GM12878 (cell line): ENCODE results near the gene ARMC2. TPM values are rescaled to one million over a fixed set of nuclear protein-coding genes. Genes with fewer than 3 reads are reported as not detected.

Source experiments
- ATAC-seq: fragments of 200-7000 bp; cut with Tn5 transposase; 3 replicates; pipeline ENCODE4 v1.9.1; 2020; ENCODE audit warnings: mild to moderate bottlenecking, moderate library complexity
- BruUV-seq: library from RNA; stranded (reverse); fragments of 400-500 nt; replicated peaks from 2 replicates; lab custom pipeline; 2021; lab: Mats Ljungman, UMichigan
- CTCF ChIA-PET: fragments of 300-600 bp; sonication (Branson Sonifier 250); formaldehyde crosslinking; extraction: SDS; loops from one replicate; lab custom pipeline; 2021; ENCODE audit warnings: inconsistent platforms; lab: Yijun Ruan, JAX
- POLR2A ChIA-PET: fragments of 350-600 bp; formaldehyde crosslinking; extraction: SDS; loops from one replicate; lab custom pipeline; 2021; ENCODE audit warnings: inconsistent platforms; lab: Charles Lee
- RAD21 ChIA-PET: fragments of 300-600 bp; sonication (Branson Sonifier 250); formaldehyde crosslinking; loops from one replicate; lab custom pipeline; 2023; ENCODE audit warnings: antibody characterized with exemption; ENCODE audit not compliant: unreplicated experiment; lab: Charles Lee
- SMC1A ChIA-PET: fragments of 300-600 bp; sonication (Branson Sonifier 250); formaldehyde crosslinking; loops from one replicate; lab custom pipeline; 2023; ENCODE audit not compliant: unreplicated experiment, uncharacterized antibody; lab: Charles Lee
- DNase-seq: peaks from one replicate; pipeline ENCODE4 v3.0.0-alpha.2; 2011; ENCODE audit warnings: low read depth, low spot score
- FAIRE-seq: peaks from 3 replicates; lab custom pipeline; 2011; peaks lifted over from hg19 to GRCh38; lab: Jason Lieb, UNC
- H2AFZ ChIP-seq: 2 replicates; pipeline ENCODE4 v1.6.0; 2011; ENCODE audit warnings: low read depth, low read length, control low read depth; ENCODE audit not compliant: control insufficient read depth
- H3K27ac ChIP-seq: 2 replicates; pipeline ENCODE4 v1.5.1; 2011; ENCODE audit warnings: control low read depth; ENCODE audit not compliant: control insufficient read depth, insufficient read depth
- H3K27me3 ChIP-seq, 2 experiments: replicated peaks in 1 of 2; 2 replicates each; pipeline versions ENCODE4 v1.6.0 to v1.6.1; 2011; ENCODE audit warnings: low read length in 1 of 2; ENCODE audit not compliant: control insufficient read depth in 2 of 2, insufficient read depth in 2 of 2
- H3K36me3 ChIP-seq, 2 experiments: 2 replicates each; pipeline ENCODE4 v1.5.1; 2011; ENCODE audit warnings: low read length in 1 of 2; ENCODE audit not compliant: control insufficient read depth in 2 of 2, insufficient read depth in 2 of 2
- H3K4me1 ChIP-seq: 2 replicates; pipeline ENCODE4 v1.6.1; 2011; ENCODE audit warnings: mild to moderate bottlenecking, low read length, moderate library complexity, mixed read lengths; ENCODE audit not compliant: control insufficient read depth, insufficient read depth
- H3K4me2 ChIP-seq: 2 replicates; pipeline ENCODE4 v1.6.0; 2011; ENCODE audit warnings: control low read depth; ENCODE audit not compliant: control insufficient read depth, insufficient read depth
- H3K4me3 ChIP-seq: fragments of 200-600 bp; sonication (generic); 2 replicates; pipeline ENCODE4 v1.5.1; 2016
- H3K79me2 ChIP-seq: 2 replicates; pipeline ENCODE4 v1.6.0; 2011; ENCODE audit warnings: low read length; ENCODE audit not compliant: control insufficient read depth, insufficient read depth
- H3K9ac ChIP-seq: 2 replicates; pipeline ENCODE4 v1.8.0; 2011; ENCODE audit warnings: low read length, control low read depth, mixed read lengths; ENCODE audit not compliant: control insufficient read depth, insufficient read depth
- H3K9me3 ChIP-seq: replicated peaks from 3 replicates; pipeline ENCODE4 v1.5.1; 2011; ENCODE audit warnings: mild to moderate bottlenecking, low read length; ENCODE audit not compliant: control insufficient read depth, insufficient read depth
- H4K20me1 ChIP-seq: 2 replicates; pipeline ENCODE4 v1.6.0; 2011; ENCODE audit not compliant: control insufficient read depth, insufficient read depth
- CHD2 ChIP-seq: IDR thresholded peaks from 2 replicates; pipeline ENCODE4 v1.6.1; 2011; ENCODE audit warnings: low read depth, low read length, improper control_type of control experiment, borderline replicate concordance
- EP300 ChIP-seq, 2 experiments: fragments of 150-350 bp in 1 of 2; IDR thresholded peaks; 2 replicates each; pipeline ENCODE4 v1.6.1; 2011 to 2012; ENCODE audit warnings: low read depth in 2 of 2, low read length in 2 of 2, borderline replicate concordance in 1 of 2, improper control_type of control experiment in 1 of 2, inconsistent platforms in 1 of 2; ENCODE audit not compliant: control insufficient read depth in 1 of 2
- KDM1A ChIP-seq: fragments of 200-600 bp; sonication (generic); IDR thresholded peaks from 2 replicates; pipeline ENCODE4 v1.6.1; 2016; ENCODE audit warnings: borderline replicate concordance
- MEF2B ChIP-seq: fragments of 450-650 bp; IDR thresholded peaks from 2 replicates; pipeline ENCODE4 v1.6.1; 2018; ENCODE audit warnings: mild to moderate bottlenecking, moderate library complexity; ENCODE audit not compliant: partially characterized antibody, poor library complexity, severe bottlenecking
- POU2F2 ChIP-seq: IDR thresholded peaks from 3 replicates; pipeline ENCODE4 v1.6.1; 2011; ENCODE audit warnings: low read depth, mild to moderate bottlenecking, low read length, borderline replicate concordance
- SIX5 ChIP-seq: IDR thresholded peaks from 2 replicates; pipeline ENCODE4 v1.6.1; 2011; ENCODE audit warnings: mild to moderate bottlenecking, low read depth, low read length, moderate library complexity; ENCODE audit not compliant: severe bottlenecking
- SPI1 ChIP-seq: IDR thresholded peaks from 2 replicates; pipeline ENCODE4 v1.6.1; 2011; ENCODE audit warnings: low read depth, mild to moderate bottlenecking, low read length, moderate library complexity, borderline replicate concordance; ENCODE audit not compliant: insufficient read depth
- STAT3 ChIP-seq: IDR thresholded peaks from 2 replicates; pipeline ENCODE4 v1.6.1; 2011; ENCODE audit warnings: low read depth, low read length, improper control_type of control experiment
- TCF12 ChIP-seq: IDR thresholded peaks from 2 replicates; pipeline ENCODE4 v1.6.1; 2011; ENCODE audit warnings: low read depth, mild to moderate bottlenecking, low read length
- WGBS: methylation state at CpG from one replicate; pipeline ENCODE4 v1.1.6; 2016; ENCODE audit warnings: low lambda C conversion rate; ENCODE audit not compliant: insufficient replicate concordance, insufficient coverage; ENCODE audit errors: missing lambda C conversion rate; 5-methylcytosine and 5-hydroxymethylcytosine counted together
- in situ Hi-C: fragments of 300-500 bp; cut with MboI; formaldehyde crosslinking; loops from 9 replicates; pipeline ENCODE4 v1.14.3; 2018; ENCODE audit warnings: mixed read lengths
- intact Hi-C: fragments of 100-400 bp; cut with micrococcal nuclease; formaldehyde crosslinking; loops from one replicate; pipeline ENCODE4 v1.14.2; 2022; ENCODE audit not compliant: unreplicated experiment
- polyA plus RNA-seq, 11 experiments: library from polyadenylated mRNA; depleted of rRNA in 4 of 11; unstranded in 6 of 11; stranded (reverse) in 5 of 11; fragments of >200 nt; fragmentation: Nextera tagmentation in 4 of 11; fragmentation: Illumina TruSeq in 1 of 11; extraction: Ambion mirVana in 4 of 11; extraction: Trizol in 1 of 11; gene quantifications; 1 replicate in 1 of 11; 2 replicates in 10 of 11; pipeline versions ENCODE4 v1.2.1 to v1.2.3, GENCODE V29; 2011 to 2016; ENCODE audit warnings: inconsistent platforms in 2 of 11, missing spikeins in 2 of 11, low read depth in 1 of 11
- total RNA-seq, 4 experiments: library from RNA; depleted of rRNA in 3 of 4; stranded (reverse); fragments of >200 nt in 3 of 4; fragmentation: Illumina TruSeq in 1 of 4; extraction: Trizol in 1 of 4; gene quantifications; 2 replicates each; pipeline versions ENCODE4 v1.2.1 to v1.2.3, GENCODE V29; 2013 to 2021
- TF ChIP-seq, protein P1 (sequence below): fragments of 450-650 bp; IDR thresholded peaks from 2 replicates; pipeline ENCODE4 v1.6.1; 2018; ENCODE audit warnings: borderline replicate concordance, mild to moderate bottlenecking; ENCODE audit not compliant: partially characterized antibody

Gene ARMC2
- total and polyA plus RNA-seq, 10 of the 15 experiments (the other 5 are each of a cell fraction or from before 2014, with no cell fraction given): 0.06 to 0.33 (median 0.21) TPM; not detected in 5

DNA sequence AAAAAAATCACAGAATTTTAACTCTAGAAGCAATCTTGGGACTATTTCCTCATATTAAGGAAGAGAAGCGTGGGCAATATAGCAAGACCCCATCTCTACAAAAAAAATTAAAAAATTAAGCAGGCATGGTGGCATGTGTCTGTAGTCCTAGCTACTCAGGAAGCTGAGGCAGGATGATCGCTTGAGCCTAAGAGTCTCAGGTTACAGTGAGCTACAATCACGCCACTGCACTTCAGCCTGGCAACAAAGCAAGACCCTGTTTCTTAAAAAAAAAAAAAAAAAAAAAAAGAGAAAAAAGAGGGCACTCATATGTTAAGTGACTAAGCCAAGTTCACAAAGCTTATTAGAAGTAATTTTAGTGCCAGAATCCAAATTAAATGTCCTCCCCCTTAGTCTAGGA lies 145.7 kb downstream of the ARMC2 start:
- RAD21 ChIA-PET: no interaction called here
- POLR2A ChIA-PET: interaction anchor here (0.6 to 0.7 kb wide), 2 partner anchors 18 to 65 kb away, joined by 3 read pairs; no protein-coding TSS in a partner anchor
- intact Hi-C loops: no loop called here
- Histone ChIP-seq H4K20me1 (no peaks in the 10 kb centered on the region), H3K27me3 (no peaks in the 10 kb centered on the region), H3K4me2 (no peak overlapping the region), H3K9ac (no peak overlapping the region), H3K9me3 (no peaks in the 10 kb centered on the region), H2AFZ (no peak overlapping the region), H3K4me1 (no peaks in the 10 kb centered on the region), H3K36me3 (no peaks in the 10 kb centered on the region), H3K27ac (no peak overlapping the region), H3K79me2 (no peaks in the 10 kb centered on the region), H3K4me3 (no peak overlapping the region)
- BruUV-seq: no TSS peak
- SMC1A ChIA-PET: no interaction called here
- CTCF ChIA-PET: interaction anchor here (0.8 kb wide), 1 partner anchor 147 kb away, joined by 3 read pairs; no protein-coding TSS in a partner anchor
- FAIRE-seq: no peak
- no peak for DNase-seq
- TF ChIP-seq KDM1A: no peak
- no peak for TF ChIP-seq CHD2
- no peak for TF ChIP-seq EP300 (IDR thresholded peaks at IDR 0.05; ENCODE audit: borderline replicate concordance in 1 of 2, control insufficient read depth in 1 of 2, low read depth in 2 of 2, low read length in 2 of 2)
- TF ChIP-seq, protein P1, sequence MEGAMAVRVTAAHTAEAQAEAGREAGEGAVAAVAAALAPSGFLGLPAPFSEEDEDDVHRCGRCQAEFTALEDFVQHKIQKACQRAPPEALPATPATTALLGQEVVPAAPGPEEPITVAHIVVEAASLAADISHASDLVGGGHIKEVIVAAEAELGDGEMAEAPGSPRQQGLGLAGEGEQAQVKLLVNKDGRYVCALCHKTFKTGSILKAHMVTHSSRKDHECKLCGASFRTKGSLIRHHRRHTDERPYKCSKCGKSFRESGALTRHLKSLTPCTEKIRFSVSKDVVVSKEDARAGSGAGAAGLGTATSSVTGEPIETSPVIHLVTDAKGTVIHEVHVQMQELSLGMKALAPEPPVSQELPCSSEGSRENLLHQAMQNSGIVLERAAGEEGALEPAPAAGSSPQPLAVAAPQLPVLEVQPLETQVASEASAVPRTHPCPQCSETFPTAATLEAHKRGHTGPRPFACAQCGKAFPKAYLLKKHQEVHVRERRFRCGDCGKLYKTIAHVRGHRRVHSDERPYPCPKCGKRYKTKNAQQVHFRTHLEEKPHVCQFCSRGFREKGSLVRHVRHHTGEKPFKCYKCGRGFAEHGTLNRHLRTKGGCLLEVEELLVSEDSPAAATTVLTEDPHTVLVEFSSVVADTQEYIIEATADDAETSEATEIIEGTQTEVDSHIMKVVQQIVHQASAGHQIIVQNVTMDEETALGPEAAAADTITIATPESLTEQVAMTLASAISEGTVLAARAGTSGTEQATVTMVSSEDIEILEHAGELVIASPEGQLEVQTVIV: no peak
- no peak for TF ChIP-seq MEF2B
- no peak for TF ChIP-seq STAT3
- no peak for TF ChIP-seq SIX5
- no peak for TF ChIP-seq TCF12
- TF ChIP-seq SPI1: no peak
- TF ChIP-seq POU2F2: no peak
- 98% methylated on average over 3 of the region's 3 CpGs for WGBS
- in situ Hi-C loops: no loop called here
- no peak for ATAC-seq
